ENCODE data around the gene INPP4B.
A peak's percentile ranks its signal among the peaks of the same experiment; 100 is the strongest.

INPP4B gene

DNA sequence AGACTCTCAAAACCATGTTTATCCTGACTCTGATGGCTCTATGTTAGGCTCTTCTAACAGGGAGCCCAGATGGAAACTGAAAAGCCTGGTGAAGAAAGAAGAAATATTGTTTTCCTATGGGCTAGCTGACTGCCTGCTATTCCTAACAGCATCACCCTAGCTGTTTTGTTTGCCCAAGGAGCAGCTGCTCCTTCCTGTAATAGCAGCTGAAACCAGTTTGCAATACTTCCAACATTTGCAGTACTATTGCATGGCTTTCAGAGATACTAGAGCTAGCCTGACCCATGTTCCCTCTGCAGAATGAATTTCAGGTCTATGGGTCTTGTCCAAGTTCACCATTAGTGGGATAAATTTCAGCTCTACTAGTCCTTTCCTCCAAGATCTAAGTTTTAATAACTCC is 495.2 kb downstream of the INPP4B start:
- Mint-ChIP-seq H3K27me3 (no peaks in the 10 kb centered on the region), H3K36me3 (peaks cover 35% of the 10 kb centered on the region), H3K9me3 (no peaks in the 10 kb centered on the region), H3K4me1 (peaks cover 90% of the 10 kb centered on the region), H3K27ac (no peak overlapping the region), H3K4me3 (no peak overlapping the region)
- CTCF ChIA-PET = interaction anchor here (1.0 to 9.6 kb wide), 8 partner anchors 25 to 369 kb away, joined by 3 to 76 read pairs (median 5); no protein-coding TSS in a partner anchor
- DNase-seq = no peak

DNA sequence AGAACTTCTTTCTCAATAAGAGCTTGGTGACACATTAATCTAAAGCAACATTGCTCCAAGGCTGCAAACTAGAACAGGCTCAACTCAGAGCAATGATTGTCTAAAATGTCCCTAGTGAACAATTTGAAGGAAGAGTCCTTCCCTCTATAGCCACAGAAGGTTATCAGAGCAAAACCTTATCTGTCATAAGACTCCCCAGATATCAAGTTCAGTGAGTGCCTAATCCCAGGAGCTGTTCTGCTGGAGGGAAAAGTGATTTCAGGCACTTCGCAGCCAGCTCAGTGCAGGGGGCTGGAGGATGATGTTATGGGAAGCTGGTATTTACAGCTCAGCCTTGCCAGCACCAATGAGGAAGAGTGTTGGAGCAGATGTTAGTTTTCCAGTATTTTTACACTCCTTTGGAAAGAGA is 497.5 kb downstream of the INPP4B start:
- Mint-ChIP-seq H3K36me3 (peaks cover 36% of the 10 kb centered on the region), H3K4me3 (no peak overlapping the region), H3K9me3 (no peaks in the 10 kb centered on the region), H3K27me3 (no peaks in the 10 kb centered on the region), H3K27ac (no peak overlapping the region), H3K4me1 (peaks cover 77% of the 10 kb centered on the region)
- no peak for DNase-seq
- CTCF ChIA-PET = interaction anchor here (1.2 to 9.6 kb wide), 4 partner anchors 27 to 372 kb away, joined by 3 to 76 read pairs (median 5); no protein-coding TSS in a partner anchor

DNA sequence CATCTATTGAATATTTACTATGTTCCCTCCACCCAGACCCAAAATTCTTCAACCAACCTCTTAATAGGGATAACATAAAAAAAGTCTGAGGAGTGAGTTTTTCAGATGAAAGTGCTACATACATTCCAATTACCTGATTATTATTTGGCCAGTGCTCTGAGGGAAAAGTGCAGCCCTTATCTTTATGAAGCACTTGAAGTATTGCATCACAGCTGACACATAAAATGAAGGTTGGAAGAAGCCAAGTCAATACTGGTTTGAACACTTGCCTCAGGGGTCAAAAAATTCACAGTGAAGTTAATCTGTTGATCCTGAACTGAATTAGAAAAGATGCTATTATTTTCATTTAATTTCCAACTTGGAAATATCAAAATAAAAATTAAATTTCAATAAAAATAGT is 498.9 kb downstream of the INPP4B start:
- no peaks in the 10 kb centered on the region for H3K27me3 Mint-ChIP-seq
- H3K36me3 Mint-ChIP-seq = peaks cover 43% of the 10 kb centered on the region
- CTCF ChIA-PET = no interaction called here
- H3K4me1 Mint-ChIP-seq = peaks cover 64% of the 10 kb centered on the region
- DNase-seq = no peak
- peaks cover 2% of the 10 kb centered on the region for H3K9me3 Mint-ChIP-seq
- H3K4me3 Mint-ChIP-seq = peak overlapping the region; percentile 16
- no peak overlapping the region for H3K27ac Mint-ChIP-seq

DNA sequence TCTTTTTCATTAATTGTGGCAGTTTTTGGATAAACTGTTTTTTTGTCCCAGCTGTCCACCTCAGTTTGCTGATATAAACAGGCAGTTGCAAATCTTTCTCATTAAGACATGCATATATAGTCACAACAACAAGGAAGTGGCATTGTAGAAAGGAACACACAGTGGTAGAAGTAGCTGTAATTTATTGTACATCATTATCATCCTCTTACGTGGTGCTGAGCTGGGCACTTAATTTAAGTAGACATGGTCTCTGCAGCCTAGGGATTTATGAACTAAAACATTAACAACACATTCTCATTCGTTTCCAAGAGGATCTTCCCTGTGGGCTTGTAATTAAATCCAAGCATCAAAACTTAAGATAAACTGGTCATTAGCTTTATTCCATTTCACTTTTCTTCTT is 500.2 kb downstream of the INPP4B start:
- DNase-seq = no peak
- Mint-ChIP-seq H3K27me3 (no peaks in the 10 kb centered on the region), H3K27ac (no peak overlapping the region), H3K36me3 (peaks cover 48% of the 10 kb centered on the region), H3K4me3 (no peak overlapping the region), H3K4me1 (peaks cover 54% of the 10 kb centered on the region), H3K9me3 (peaks cover 2% of the 10 kb centered on the region)
- CTCF ChIA-PET = interaction anchor here (0.7 kb wide), 1 partner anchor 63 kb away, joined by 4 read pairs; no protein-coding TSS in a partner anchor

DNA sequence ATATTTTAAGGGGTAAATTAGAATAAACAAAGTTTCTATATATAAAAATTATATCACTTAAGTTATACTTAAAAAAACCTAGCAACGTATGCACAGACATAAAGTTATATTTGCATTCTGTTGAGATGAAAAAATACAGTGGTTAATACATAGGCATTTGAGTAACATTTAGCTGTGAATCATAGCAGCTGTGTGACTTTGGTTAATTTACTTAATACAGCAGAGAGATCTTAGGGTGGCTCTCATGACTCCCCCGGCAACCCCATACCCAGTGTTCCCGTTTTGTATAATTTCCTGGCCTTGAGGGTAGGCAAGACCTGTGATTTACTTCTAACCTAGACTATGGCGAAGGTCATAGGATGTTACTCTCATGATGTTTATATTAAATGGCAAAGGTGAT is 504.8 kb downstream of the INPP4B start:
- peaks cover 13% of the 10 kb centered on the region for H3K4me1 Mint-ChIP-seq
- no peaks in the 10 kb centered on the region for H3K27me3 Mint-ChIP-seq
- CTCF ChIA-PET = interaction anchor here (0.5 to 1.8 kb wide), 2 partner anchors 9 to 12 kb away, joined by 3 to 6 read pairs; no protein-coding TSS in a partner anchor
- peaks cover 2% of the 10 kb centered on the region for H3K9me3 Mint-ChIP-seq
- peaks cover 50% of the 10 kb centered on the region for H3K36me3 Mint-ChIP-seq
- H3K27ac Mint-ChIP-seq = no peak overlapping the region
- H3K4me3 Mint-ChIP-seq = no peak overlapping the region
- DNase-seq = no peak

DNA sequence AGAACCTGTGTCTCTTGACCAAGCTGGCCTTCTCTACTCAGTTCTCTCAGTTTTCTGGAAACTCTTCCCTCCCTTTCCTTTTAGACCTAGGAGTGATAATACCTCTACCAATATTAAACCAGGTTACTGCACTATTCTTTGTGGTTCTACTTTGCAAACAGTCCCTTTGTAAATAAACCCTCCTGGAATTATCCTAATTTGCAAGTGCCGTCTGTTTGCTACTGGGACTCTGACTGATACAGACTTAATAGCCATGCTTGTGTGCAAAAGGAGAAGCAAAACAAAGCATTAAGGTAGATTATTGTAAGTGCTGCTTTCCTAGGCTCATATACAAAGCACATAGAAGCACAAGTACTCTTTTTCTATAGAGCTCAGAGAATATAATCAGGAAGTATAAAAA is 507.0 kb downstream of the INPP4B start:
- H3K4me3 Mint-ChIP-seq = no peak overlapping the region
- H3K27ac Mint-ChIP-seq = peak overlapping the region; percentile 5
- no peaks in the 10 kb centered on the region for H3K27me3 Mint-ChIP-seq
- CTCF ChIA-PET = no interaction called here
- H3K9me3 Mint-ChIP-seq = peaks cover 2% of the 10 kb centered on the region
- no peak for DNase-seq
- peaks cover 4% of the 10 kb centered on the region for H3K4me1 Mint-ChIP-seq
- peaks cover 43% of the 10 kb centered on the region for H3K36me3 Mint-ChIP-seq

DNA sequence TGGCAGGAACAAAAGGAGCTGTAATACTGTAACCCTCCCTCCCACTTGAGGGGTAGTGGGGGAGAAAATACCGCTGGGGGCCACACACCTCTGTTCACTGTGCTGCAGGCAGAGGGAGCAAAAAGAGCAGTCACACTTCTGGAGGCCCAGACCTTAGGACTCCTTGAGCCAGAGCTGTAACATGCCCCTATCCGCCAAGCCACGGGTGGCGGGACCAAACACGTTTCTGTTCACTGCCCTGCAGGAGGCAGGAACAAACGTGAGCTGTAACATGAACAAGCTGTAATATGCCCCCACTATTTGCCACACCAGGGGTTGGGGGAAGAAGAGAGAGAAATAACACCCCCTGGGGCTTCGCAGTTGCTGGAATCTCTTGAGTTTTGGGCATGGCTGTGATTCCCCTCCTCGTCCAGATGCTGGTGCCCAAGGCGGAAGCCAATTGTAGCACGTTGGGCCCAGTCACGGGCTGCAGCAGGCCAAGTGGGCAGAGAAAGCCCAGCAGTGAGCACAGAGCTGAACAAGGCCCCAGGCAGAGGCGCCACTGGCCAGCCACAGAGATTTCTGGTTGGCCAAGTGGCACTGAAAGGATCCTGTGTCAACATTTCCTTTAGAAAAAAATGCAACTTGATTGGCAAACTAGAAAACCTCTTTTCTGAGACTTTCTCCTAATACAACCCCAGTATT is 509.7 kb downstream of the INPP4B start:
- peaks cover 7% of the 10 kb centered on the region for H3K4me1 Mint-ChIP-seq
- no peak for DNase-seq
- CTCF ChIA-PET = no interaction called here
- H3K36me3 Mint-ChIP-seq = peaks cover 35% of the 10 kb centered on the region
- H3K27ac Mint-ChIP-seq = no peak overlapping the region
- H3K4me3 Mint-ChIP-seq = no peak overlapping the region
- H3K27me3 Mint-ChIP-seq = no peaks in the 10 kb centered on the region
- no peaks in the 10 kb centered on the region for H3K9me3 Mint-ChIP-seq

DNA sequence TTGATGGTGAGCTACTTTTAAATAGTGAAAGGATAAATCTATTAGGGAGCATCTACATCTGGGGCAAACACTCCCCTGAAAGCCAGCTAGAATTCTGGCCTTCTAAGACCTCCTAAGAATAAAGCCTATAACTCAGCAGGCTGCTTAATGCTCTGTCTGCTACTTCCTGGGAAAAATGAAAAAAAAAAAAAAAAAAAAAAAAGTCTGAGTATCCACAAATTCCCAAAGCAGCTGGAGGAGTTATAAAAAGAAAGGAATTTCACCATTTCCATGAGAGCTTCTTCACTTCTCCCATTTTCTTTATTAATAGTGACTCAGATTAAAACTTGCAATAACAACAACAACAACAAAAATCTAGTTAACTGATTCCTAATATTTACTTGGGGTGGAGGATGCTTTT is 511.2 kb downstream of the INPP4B start:
- Mint-ChIP-seq H3K4me3 (no peak overlapping the region), H3K9me3 (no peaks in the 10 kb centered on the region), H3K36me3 (peaks cover 40% of the 10 kb centered on the region), H3K27me3 (no peaks in the 10 kb centered on the region), H3K27ac (no peak overlapping the region), H3K4me1 (peaks cover 14% of the 10 kb centered on the region)
- CTCF ChIA-PET = no interaction called here
- DNase-seq = no peak

DNA sequence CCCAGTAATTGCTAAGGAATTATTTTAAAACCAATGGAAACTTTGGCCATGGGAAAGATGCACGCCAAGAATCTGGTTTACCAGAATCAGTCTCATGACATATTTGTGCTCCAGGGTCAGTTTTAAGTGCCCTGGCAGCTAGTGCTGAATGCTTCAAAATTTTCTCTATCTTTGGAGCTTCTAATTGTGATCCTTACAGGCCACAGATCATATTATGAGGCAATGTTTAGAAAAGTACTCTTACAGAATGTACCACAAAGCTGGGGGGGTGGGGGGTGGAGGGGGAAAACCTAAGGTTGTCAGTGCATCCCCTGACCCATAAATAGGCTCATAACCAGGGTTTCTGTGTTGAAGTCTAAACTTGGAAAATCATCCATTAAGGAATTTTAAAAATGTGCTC is 514.5 kb downstream of the INPP4B start:
- Mint-ChIP-seq H3K27ac (no peak overlapping the region), H3K4me1 (peaks cover 18% of the 10 kb centered on the region), H3K4me3 (no peak overlapping the region), H3K36me3 (peaks cover 33% of the 10 kb centered on the region), H3K27me3 (no peaks in the 10 kb centered on the region), H3K9me3 (no peaks in the 10 kb centered on the region)
- no peak for DNase-seq
- CTCF ChIA-PET = interaction anchor here (1.2 kb wide), 1 partner anchor 18 kb away, joined by 3 read pairs; no protein-coding TSS in a partner anchor

DNA sequence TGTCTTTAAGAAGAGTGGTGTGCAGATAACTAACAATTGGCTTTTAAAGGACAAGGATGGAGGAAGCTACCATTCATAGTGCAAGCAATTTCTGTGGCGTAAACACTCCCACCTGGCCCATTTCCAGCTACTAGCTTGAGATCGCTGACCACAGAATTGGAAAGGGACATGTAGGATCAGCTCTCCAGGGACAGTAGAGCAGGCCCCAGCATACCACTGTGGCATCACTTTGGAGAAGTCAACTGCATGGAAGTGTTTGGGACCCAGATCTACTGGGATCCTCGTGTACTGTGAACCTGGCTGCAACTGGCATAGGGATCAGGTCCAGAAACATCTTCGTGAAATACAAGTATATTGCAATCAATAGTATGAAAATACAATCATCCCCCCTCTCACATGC is 515.0 kb downstream of the INPP4B start:
- H3K4me1 Mint-ChIP-seq = peaks cover 22% of the 10 kb centered on the region
- H3K36me3 Mint-ChIP-seq = peaks cover 28% of the 10 kb centered on the region
- no peaks in the 10 kb centered on the region for H3K27me3 Mint-ChIP-seq
- CTCF ChIA-PET = interaction anchor here (1.2 kb wide), 1 partner anchor 18 kb away, joined by 3 read pairs; no protein-coding TSS in a partner anchor
- no peak for DNase-seq
- no peak overlapping the region for H3K27ac Mint-ChIP-seq
- H3K4me3 Mint-ChIP-seq = no peak overlapping the region
- no peaks in the 10 kb centered on the region for H3K9me3 Mint-ChIP-seq

DNA sequence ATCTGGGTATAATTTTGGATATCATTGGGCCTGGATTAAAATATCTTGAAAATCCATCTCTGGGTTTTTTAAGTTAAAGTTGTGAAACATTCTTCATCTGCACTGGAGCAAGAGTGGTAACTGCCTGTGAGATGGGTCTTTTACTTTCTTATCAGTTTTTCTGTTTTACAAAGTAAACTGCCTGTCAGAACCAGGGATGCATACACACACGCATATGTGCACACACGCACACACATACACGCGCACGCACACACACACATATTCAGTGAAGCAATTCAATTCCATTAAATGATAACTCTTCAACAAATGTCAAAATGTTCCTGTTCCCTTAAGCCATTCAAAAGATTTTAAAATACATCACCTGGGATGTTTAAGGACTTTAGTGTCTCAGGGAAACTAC is 515.8 kb downstream of the INPP4B start:
- CTCF ChIA-PET = no interaction called here
- H3K4me1 Mint-ChIP-seq = peaks cover 26% of the 10 kb centered on the region

DNA sequence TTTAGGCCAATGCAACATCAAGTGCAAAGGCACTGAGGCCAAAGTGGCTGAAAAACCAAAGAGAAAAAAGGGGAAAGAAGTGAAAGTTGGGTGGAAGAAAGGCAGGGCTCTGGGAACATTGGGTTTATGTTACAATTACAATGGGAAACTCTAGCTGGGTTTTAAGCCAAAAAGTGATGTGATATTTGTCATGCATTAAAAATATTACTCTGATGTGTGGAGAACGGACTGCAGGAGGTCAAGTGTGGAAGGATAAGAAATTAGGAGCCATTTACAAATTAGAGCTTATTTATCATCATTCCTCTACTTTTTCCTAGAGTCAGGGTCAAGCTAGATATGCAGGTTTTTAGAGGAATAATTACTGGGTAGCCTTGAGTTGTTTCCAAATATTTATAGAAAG is 516.8 kb downstream of the INPP4B start:
- DNase-seq = no peak
- no peak overlapping the region for H3K27ac Mint-ChIP-seq
- peaks cover 34% of the 10 kb centered on the region for H3K4me1 Mint-ChIP-seq
- H3K27me3 Mint-ChIP-seq = no peaks in the 10 kb centered on the region
- CTCF ChIA-PET = no interaction called here
- H3K36me3 Mint-ChIP-seq = peaks cover 26% of the 10 kb centered on the region
- H3K9me3 Mint-ChIP-seq = no peaks in the 10 kb centered on the region
- H3K4me3 Mint-ChIP-seq = no peak overlapping the region

More for the DNA sequence above, 515.8 kb downstream of the INPP4B start:
- Mint-ChIP-seq H3K27me3 (no peaks in the 10 kb centered on the region), H3K27ac (no peak overlapping the region), H3K4me3 (no peak overlapping the region), H3K36me3 (peaks cover 26% of the 10 kb centered on the region), H3K9me3 (no peaks in the 10 kb centered on the region)
- DNase-seq = no peak

DNA sequence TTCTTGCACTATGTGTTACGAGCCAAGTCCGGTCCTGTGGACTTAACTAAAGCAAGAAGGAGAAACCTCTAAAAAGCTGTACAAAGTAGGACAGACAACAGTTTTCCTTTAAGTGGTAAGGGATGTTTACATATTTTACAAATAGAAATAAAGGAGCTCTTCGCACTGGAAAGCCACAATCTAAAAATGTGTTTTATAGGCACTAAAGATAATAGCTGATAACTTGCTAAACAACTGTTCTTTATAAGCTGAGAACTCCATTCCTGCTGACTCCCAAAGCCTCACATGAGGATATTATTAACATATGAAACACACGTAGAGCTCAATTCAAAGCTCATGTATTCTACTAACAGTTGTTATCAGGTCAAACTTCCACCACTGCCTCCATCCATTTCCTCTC is 519.9 kb downstream of the INPP4B start:
- H3K27ac Mint-ChIP-seq = no peak overlapping the region
- no peak for DNase-seq
- H3K4me1 Mint-ChIP-seq = peaks cover 37% of the 10 kb centered on the region
- peaks cover 2% of the 10 kb centered on the region for H3K9me3 Mint-ChIP-seq
- CTCF ChIA-PET = interaction anchor here (1.2 to 1.3 kb wide), 2 partner anchors 24 to 26 kb away, joined by 3 to 5 read pairs; no protein-coding TSS in a partner anchor
- peaks cover 49% of the 10 kb centered on the region for H3K36me3 Mint-ChIP-seq
- H3K27me3 Mint-ChIP-seq = no peaks in the 10 kb centered on the region
- no peak overlapping the region for H3K4me3 Mint-ChIP-seq

DNA sequence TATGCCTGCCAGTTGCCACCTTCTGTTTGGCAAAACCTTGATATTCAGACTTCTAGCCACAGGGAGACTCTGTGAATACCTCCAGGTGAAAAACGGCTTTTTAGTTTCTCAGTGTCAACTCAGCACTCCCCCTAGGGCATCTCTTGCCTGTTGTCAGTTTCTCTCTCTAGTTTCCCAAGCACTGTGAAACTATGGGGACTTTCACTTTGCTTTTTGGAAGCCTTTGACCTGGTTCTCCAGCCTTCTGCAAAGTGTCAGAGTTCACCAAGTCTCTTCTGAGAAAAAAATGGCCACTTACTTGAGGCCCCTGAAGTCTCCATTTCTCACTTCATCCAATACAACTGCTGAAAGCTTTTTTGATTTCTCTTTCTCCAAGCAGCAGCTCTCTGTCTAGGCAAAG is 521.5 kb downstream of the INPP4B start:
- H3K27me3 Mint-ChIP-seq = no peaks in the 10 kb centered on the region
- peaks cover 40% of the 10 kb centered on the region for H3K4me1 Mint-ChIP-seq
- CTCF ChIA-PET = no interaction called here
- DNase-seq = peak; percentile 29
- H3K4me3 Mint-ChIP-seq = no peak overlapping the region
- peak overlapping the region; percentile 44 for H3K27ac Mint-ChIP-seq
- H3K36me3 Mint-ChIP-seq = peaks cover 54% of the 10 kb centered on the region
- H3K9me3 Mint-ChIP-seq = peaks cover 2% of the 10 kb centered on the region

DNA sequence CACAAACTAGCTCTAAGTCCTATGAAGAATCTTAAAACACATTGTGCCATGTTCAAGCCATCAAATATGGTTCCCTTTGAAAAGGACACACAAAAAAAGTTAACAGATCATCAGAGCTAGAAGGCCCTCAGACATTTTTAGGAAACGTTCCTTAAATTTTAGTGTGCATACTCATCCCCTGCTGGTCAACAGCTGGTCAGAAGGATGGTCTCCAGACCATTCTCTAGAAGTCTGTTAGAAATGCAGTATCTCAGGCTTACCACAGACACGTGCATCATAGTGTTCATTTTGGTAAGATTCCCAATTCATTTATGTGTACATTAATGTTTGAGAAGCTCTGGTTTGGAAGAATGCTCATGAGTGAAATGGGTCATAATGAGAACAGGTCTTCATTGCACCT is 523.1 kb downstream of the INPP4B start:
- CTCF ChIA-PET = interaction anchor here (0.6 to 1.3 kb wide), 5 partner anchors 8 to 1695 kb away, joined by 3 to 6 read pairs (median 3); no protein-coding TSS in a partner anchor

More for the DNA sequence above, 523.1 kb downstream of the INPP4B start:
- no peak for DNase-seq
- H3K27me3 Mint-ChIP-seq = no peaks in the 10 kb centered on the region
- H3K9me3 Mint-ChIP-seq = peaks cover 2% of the 10 kb centered on the region
- no peak overlapping the region for H3K4me3 Mint-ChIP-seq
- H3K27ac Mint-ChIP-seq = no peak overlapping the region
- peaks cover 58% of the 10 kb centered on the region for H3K36me3 Mint-ChIP-seq
- peaks cover 48% of the 10 kb centered on the region for H3K4me1 Mint-ChIP-seq
